Left ventricle myocardium inferior (tissue), 1 donor: ENCODE data around the gene C16orf86. TPM values are rescaled to one million over a fixed set of nuclear protein-coding genes. Genes with fewer than 3 reads are reported as not detected.
"Not testable (repeated sequence)": the region's sequence is repeated elsewhere in the genome, so short reads cannot be mapped to it uniquely, and the experiment has no call there.

Source experiments
- DNase-seq: peaks from one replicate; pipeline ENCODE4 v3.0.0-alpha.2; 2020
- H3K27ac ChIP-seq: fragments of 200-600 bp; replicated peaks from 2 replicates; pipeline ENCODE4 v1.8.0; 2021
- H3K27me3 ChIP-seq: fragments of 200-600 bp; 2 replicates; pipeline ENCODE4 v1.8.0; 2021; ENCODE audit warnings: low read depth
- H3K36me3 ChIP-seq: fragments of 200-600 bp; 2 replicates; pipeline ENCODE4 v1.8.0; 2021
- H3K4me1 ChIP-seq: fragments of 200-600 bp; 2 replicates; pipeline ENCODE4 v1.8.0; 2021
- H3K4me3 ChIP-seq: fragments of 200-600 bp; 2 replicates; pipeline ENCODE4 v1.8.0; 2021; ENCODE audit warnings: mild to moderate bottlenecking, moderate library complexity
- H3K9me3 ChIP-seq: fragments of 200-600 bp; replicated peaks from 2 replicates; pipeline ENCODE4 v1.8.0; 2021
- intact Hi-C: fragments of 100-400 bp; cut with micrococcal nuclease; formaldehyde crosslinking; loops from one replicate; pipeline ENCODE4 v1.11.0; 2022
- total RNA-seq: library from RNA; stranded (reverse); fragmentation: NEBNext Ultra II Directional; extraction: Animal tissue kit (Norgen Biotek cat#: 25700); gene quantifications from one replicate; pipeline ENCODE4 v1.2.1, GENCODE V29; 2021
- TF ChIP-seq, protein P1 (sequence below): fragments of 200-600 bp; IDR thresholded peaks from 2 replicates; pipeline ENCODE4 v1.8.0; 2021; ENCODE audit warnings: antibody characterized with exemption, mild to moderate bottlenecking, borderline replicate concordance
- donor health status: DM: no; HTN: yes; CAD: no; lungs with severe emphysema.

Gene C16orf86
- total RNA-seq, 1 donor from 2014 or later = 2.9 TPM

DNA sequence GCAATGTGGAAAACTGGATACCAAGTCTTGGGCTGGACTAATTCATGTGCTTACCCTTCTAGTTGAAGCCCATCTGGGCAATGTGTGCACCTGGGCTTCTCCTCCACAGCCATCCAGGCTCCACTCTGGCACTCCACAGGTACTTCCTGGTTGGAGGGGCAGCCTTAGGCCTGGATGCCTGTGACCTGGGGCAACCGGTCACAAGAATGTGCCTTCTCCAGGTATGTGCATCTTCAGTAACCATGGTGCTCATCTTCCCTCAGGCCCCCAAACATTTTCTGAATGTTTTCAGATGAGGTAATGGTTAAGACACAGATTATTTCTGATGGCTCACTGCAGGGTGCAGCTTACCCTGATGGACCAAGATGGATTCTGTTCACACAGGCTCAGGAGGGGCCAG, 11.1 kb downstream of the C16orf86 start:
- Histone ChIP-seq H3K27ac (no peak overlapping the region), H3K27me3 (no peaks in the 10 kb centered on the region), H3K4me1 (peaks cover 26% of the 10 kb centered on the region), H3K36me3 (peaks cover 5% of the 10 kb centered on the region), H3K4me3 (no peak overlapping the region), H3K9me3 (no peaks in the 10 kb centered on the region)
- DNase-seq = no peak
- intact Hi-C loops = loop anchor here (10.0 kb wide), 1 partner anchor 127 kb away; the partner anchor contains the start of genes RANBP10 and TSNAXIP1
- TF ChIP-seq, protein P1, sequence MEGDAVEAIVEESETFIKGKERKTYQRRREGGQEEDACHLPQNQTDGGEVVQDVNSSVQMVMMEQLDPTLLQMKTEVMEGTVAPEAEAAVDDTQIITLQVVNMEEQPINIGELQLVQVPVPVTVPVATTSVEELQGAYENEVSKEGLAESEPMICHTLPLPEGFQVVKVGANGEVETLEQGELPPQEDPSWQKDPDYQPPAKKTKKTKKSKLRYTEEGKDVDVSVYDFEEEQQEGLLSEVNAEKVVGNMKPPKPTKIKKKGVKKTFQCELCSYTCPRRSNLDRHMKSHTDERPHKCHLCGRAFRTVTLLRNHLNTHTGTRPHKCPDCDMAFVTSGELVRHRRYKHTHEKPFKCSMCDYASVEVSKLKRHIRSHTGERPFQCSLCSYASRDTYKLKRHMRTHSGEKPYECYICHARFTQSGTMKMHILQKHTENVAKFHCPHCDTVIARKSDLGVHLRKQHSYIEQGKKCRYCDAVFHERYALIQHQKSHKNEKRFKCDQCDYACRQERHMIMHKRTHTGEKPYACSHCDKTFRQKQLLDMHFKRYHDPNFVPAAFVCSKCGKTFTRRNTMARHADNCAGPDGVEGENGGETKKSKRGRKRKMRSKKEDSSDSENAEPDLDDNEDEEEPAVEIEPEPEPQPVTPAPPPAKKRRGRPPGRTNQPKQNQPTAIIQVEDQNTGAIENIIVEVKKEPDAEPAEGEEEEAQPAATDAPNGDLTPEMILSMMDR = no peak

DNA sequence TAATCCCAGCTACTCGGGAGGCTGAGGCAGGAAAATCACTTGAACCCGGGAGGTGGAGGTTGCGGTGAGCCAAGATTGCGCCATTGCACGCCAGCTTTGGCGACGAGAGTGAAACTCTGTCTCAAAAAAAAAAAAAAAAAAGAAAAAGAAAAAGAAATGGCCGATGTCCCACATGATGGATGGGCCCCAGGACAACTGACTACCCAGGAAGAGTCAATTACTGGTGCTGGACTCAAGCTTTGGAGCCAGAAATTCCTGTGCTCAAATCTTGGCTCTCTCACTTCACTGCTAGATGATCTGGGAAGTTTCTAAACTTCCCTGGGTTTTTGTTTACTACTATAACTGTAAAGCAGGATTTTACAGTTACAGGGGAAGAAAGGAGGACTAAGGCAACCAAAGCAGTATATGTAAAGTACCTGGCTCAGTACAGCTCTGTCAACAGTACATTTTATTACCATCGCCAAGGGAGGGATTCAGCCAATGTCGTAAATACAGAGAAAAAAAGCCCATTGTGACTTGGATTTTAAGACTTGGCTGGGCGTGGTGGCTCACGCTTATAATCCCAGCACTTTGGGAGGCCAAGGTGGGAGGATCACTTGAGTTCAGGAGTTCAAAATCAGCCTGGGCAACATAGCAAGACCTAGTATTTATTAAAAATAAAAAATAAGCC, 11.9 kb downstream of the C16orf86 start:
- Histone ChIP-seq H3K36me3 (peaks cover 5% of the 10 kb centered on the region), H3K4me3 (no peak overlapping the region), H3K4me1 (peaks cover 18% of the 10 kb centered on the region), H3K9me3 (no peaks in the 10 kb centered on the region), H3K27ac (no peak overlapping the region), H3K27me3 (no peaks in the 10 kb centered on the region)
- no peak for DNase-seq
- intact Hi-C loops = loop anchor here (10.0 kb wide), 1 partner anchor 126 kb away; the partner anchor contains the start of genes RANBP10 and TSNAXIP1
- TF ChIP-seq, protein P1 = no peak

DNA sequence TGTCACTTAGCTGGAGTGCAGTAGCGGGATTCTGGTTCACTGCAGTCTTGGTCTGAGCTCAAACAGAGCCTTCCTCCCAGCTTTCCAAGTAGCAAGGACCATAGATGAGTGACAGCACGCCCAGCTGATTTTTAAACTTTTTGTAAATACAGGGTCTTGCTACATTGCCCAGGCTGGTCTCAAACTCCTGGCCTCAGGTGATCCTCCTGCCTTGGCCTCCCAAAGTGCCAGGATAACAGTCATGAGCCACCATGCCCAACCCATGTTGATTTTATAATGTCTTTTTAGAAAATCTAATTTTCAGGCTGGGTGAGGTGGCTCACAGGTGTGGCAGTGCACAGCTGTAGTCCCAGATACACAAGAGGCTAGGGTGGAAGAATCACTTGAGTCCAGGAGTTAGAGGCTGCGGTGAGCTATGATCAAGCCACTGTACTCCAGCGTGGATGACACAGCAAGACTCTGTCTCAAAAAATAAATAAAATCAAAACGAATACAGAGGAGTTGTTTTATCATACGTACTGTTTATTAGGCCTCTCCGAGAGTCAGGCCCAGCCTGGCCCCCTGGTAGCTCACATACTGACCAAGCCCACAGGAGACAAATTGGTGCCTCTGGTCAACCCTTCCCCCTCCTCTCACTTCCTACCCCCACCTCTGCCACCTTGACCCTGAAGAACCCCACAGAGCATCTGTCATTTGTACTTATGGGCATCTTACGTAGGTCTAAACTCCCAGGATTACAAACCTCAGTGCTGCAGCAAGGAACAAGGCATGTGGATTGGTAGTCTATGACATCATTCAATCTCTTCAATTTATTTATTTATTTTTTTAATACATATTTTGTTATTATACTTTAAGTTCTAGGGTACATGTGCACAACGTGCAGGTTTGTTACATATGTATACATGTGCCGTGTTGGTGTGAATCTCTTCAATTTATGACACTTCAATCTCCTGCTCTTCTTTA, 13.6 kb downstream of the C16orf86 start:
- TF ChIP-seq, protein P1 = no peak
- peaks cover 12% of the 10 kb centered on the region for H3K36me3 ChIP-seq
- H3K9me3 ChIP-seq = no peaks in the 10 kb centered on the region
- no peak for DNase-seq
- H3K27ac ChIP-seq = no peak overlapping the region
- intact Hi-C loops = loop anchor here (10.0 kb wide), 1 partner anchor 125 kb away; the partner anchor contains the start of genes RANBP10 and TSNAXIP1
- peaks cover 18% of the 10 kb centered on the region for H3K4me1 ChIP-seq
- H3K27me3 ChIP-seq = no peaks in the 10 kb centered on the region
- H3K4me3 ChIP-seq = no peak overlapping the region

DNA sequence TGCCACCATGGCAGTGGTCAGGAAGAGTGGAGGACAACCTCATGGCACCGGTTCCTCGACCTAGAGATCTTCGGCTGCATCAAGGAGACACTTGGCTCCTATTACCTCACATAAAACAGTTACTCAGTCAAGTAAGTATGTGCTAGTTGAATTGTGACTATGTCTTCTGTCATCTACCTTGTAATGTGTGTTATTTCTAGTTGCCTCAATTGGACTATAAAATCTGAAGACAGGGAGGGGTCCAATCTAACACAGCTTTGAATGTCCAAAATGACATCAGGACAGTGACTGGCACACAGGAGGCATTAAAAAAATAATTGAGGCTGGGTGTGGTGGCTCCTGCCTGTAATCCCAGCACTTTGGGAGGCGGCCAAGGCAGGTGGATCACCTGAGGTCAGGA, 17.2 kb downstream of the C16orf86 start:
- no peak overlapping the region for H3K4me3 ChIP-seq
- H3K36me3 ChIP-seq = peaks cover 16% of the 10 kb centered on the region
- peak overlapping the region; percentile 79 for H3K27ac ChIP-seq
- TF ChIP-seq, protein P1 = no peak
- H3K27me3 ChIP-seq = no peaks in the 10 kb centered on the region
- H3K9me3 ChIP-seq = no peaks in the 10 kb centered on the region
- intact Hi-C loops = no loop called here
- DNase-seq = no peak
- peaks cover 23% of the 10 kb centered on the region for H3K4me1 ChIP-seq

DNA sequence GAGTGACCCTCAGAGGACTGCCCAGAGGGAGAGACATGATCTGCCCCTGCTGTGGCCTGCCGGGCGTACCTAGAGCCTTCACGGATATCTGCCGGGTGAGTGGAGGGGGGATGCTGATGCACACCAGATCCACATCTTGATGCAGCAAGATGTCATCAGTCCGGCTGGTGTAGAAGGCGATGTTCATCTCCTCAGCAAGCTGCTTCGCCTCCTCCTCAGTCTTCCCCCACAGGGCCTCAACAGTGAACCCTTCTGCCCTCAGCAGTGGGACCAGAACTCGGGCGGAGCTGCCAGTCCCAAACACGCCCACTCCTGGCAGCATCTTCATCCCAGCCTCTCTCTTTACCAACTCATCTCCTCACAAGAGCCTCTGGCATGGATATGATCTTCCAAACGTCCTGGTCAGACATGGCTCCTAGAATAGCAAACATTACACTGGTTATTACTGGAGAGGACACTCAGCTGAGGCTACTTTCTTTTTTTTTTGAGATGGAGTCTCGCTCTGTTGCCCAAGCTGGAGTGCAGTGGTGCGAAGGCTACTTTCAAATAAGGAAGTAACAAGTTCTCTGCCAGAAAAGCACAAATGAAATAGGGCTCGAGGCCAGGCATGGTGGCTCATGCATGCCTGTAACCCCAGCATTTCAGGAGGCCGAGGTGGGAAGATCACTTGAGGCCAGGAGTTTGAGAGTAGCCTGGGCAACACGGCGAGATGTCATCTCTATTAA, 18.9 kb downstream of the C16orf86 start:
- peak overlapping the region; percentile 79 for H3K27ac ChIP-seq
- H3K36me3 ChIP-seq = peaks cover 11% of the 10 kb centered on the region
- TF ChIP-seq, protein P1 = no peak
- no peak overlapping the region for H3K4me3 ChIP-seq
- H3K27me3 ChIP-seq = no peaks in the 10 kb centered on the region
- H3K4me1 ChIP-seq = peaks cover 23% of the 10 kb centered on the region
- no peaks in the 10 kb centered on the region for H3K9me3 ChIP-seq
- intact Hi-C loops = no loop called here
- DNase-seq = no peak

DNA sequence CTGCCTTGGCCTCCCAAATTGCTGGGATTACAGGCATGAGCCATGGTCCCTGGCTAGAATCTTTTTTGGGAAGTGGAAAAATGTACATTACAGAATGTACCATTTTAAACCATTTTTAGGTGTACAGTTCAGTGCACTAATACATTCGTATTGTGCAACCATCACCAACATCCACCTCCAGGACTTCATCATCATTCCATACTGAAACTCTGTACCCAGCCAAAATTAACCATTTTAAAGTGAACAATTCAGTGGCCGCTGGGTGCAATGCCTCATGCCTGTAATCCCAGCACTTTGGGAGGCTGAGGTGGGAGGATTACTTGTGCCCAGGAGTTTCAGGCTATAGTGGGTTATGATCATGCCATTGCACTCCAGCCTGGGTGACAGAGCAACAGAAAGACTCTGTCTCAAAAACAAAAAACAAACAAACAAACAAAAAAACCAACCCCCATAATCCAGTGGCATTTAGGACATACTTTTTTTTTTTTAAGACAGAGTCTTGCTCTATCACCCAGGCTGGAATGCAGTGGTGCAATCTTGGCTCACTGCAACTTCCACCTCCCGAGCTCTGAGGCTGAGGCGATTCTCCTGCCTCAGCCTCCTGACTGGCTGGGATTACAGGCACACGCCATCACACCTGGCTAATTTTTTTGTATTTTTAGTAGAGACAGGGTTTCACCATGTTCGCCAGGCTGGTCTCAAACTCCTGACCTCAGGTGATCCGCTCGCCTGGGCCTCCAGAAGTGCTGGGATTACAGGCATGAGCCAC, 27.1 kb downstream of the C16orf86 start:
- H3K27ac ChIP-seq, H3K36me3 ChIP-seq, H3K27me3 ChIP-seq, H3K4me1 ChIP-seq, H3K4me3 ChIP-seq, intact Hi-C loops, DNase-seq, H3K9me3 ChIP-seq: not testable (repeated sequence)
